ENCODE results near the gene SZT2.

SZT2 gene

DNA sequence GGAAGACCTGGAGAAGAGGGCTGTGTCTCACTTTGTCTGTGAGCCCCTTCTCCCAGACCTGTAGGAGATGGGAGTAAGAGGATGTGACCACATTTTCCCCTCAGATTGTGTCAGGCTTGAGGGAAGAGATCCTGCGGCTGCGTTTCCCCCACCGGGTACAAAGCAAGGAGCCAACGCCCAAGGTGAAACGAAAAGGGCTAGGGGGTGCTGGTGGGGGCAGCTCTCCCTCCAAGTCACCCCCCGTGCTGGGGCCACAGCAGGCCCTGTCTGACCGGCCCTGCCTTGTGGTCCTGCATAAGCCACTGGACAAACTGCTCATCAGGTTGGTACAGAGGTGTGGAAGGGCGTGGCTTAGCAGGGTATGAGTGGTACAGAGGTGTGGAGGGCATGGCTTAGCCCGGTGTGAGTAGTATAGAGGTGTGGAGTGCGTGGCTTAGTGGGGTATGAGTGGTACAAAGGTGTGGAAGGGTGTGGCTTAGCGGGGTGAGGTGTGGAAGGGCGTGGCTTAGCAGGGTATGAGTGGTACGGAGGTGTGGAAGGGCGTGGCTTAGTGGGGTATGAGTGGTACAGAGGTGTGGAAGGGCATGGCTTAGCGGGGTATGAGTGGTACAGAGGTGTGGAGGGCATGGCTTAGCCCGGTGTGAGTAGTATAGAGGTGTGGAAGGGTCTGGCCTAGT, 33.4 kb downstream of the SZT2 start:
- no peak for DNase-seq (ENCODE audit: low spot score)

DNA sequence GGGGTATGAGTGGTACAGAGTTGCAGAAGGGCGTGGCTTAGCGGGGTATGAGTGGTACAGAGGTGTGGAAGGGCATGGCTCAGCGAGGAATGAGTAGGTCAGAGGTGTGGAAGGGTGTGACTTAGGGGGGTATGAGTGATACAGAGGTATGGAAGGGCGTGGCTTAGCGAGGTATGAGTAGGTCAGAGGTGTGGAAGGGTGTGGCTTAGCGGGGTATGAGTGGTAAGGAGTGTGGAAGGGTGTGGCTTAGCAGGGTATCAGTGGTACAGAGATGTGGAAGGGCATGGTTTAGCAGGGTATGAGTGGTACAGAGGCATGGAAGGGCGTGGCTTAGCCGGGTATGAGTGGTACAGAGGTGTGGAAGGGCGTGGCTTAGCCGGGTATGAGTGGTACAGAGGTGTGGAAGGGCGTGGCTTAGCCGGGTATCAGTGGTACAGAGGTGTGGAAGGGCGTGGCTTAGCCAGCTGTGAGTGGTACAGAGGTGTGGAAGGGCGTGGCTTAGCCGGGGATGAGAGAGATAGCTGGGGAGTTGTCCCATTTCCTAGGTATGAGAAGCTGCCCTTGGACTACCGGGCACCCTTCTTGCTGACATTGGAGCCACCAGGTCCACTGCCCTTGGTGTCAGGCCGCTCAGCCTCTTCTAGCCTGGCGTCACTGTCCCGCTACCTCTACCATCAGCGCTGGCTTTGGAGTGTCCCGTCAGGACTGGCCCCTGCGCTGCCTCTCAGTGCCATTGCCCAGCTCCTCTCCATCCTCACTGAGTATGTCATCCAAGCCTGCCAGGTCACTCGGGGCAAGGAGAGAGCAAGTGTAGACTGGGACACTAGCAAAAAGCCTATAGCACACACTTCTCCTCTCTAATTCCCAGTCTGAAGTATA, 34.2 kb downstream of the SZT2 start:
- DNase-seq (ENCODE audit: low spot score): no peak

DNA sequence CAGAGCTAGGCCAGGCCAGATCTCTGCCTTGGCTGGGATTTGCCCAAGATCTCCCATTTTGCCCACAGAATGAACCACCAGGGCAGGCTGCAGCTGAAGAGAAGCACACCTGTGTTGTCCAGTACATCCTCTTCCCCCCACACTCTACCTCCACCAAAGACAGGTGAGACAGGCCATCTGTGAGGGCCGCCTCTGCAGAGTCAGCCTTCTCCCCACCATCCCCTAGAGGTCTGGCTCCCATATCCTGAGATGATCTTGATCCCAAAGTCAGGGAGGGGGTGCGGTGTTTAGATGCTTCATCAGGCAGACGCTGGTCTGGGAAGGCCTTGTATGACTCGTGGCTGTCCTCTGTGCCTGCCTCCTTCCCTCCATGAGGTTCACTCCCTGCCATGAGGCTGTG, 35.3 kb downstream of the SZT2 start:
- no peak for DNase-seq (ENCODE audit: low spot score)

DNA sequence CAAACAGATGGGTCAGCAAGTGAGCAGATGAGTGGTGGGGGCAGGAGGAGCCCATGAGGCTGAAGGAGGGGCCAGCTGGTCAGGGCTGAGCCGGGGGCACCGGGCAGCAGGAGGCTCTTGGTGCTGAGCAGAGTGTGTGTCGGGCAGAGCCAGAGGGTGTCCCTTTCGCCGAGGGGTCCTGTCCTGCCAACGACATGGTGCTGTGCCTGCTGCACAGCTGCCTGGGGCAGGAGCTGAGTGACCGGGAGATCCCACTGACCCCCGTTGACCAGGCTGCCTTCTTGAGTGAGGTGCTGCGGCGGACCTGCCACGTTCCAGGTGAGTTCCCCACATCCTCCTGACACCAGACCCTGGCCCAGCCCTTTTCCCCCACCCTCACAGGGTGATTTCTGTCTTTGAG, 36.5 kb downstream of the SZT2 start:
- DNase-seq (ENCODE audit: low spot score): no peak

DNA sequence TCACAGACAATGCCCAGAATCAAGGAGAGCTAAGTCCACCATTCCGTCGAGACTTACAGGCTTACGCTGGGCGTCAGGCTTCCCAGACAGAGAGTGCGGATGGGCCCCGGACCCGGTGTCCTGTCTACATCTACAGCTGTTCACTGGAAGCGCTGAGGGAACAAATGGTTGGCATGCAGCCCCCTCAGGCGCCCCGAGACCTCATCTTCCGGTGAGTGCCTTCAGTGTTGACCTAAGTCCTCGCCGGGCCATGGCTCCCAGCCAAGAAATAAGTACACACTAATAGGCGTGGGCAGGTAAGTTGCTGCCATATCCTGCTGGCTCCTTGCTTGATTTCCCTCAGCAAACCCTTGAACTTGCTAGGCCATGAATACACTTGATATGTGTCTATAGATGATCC, 37.8 kb downstream of the SZT2 start:
- no peak for DNase-seq (ENCODE audit: low spot score)

DNA sequence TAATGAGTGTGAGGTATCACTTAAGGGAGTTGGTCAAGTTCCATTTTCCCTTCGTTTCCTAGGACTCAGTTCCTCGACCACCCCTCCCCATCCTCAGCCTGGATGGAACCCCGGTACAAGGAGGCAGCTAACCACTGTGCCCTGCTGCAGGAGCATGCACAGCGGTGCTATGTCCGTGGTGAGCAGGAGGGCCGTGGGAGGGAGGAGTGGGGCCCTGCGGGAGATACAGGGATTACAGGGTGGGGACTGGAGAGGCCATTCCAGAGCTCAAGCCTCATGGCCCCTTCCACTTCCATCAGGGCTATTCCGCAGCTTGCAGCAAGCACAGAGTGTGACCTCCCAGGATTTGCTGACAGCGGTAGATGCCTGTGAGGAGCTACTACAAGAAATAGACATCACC, 38.2 kb downstream of the SZT2 start:
- DNase-seq (ENCODE audit: low spot score): no peak

DNA sequence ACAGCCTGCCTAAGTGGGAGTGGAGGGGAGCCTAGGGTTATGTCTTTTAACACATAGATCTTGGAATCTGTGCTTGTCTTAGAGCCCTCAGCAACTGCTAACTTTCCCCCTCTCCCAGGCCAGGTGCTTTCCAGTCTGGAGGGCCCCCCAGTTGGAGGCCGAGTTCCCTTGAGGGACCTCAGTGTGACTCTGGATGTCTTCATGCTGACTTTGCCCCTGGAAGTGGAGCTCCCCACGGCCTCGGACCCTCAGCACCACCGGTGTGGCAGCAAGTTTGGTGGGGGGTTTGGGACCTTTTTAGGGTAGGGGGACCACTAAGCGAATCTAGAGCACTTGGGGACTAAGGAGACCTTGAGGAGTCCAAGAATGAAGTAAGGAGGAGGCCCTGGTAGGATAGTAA, 41.1 kb downstream of the SZT2 start:
- DNase-seq (ENCODE audit: low spot score): no peak

DNA sequence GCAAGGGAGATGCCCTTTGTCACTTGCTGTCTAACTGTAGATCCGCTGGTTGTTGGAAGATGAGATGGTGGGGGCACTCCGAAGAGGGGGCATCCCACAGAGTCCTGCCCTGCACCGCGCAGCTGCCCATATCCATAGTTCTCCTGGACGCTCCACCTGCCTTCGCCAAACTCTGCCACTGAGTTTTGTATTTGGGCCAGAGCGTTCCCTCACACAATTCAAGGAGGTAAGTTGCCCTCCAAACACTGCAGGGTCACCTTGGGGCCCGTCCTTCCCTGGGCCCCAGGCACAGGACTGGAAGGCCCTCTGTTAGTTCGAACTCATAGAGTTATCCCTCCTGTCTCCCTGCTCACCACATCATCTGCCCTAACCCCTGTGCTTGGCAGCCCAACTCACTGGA, 42.0 kb downstream of the SZT2 start:
- no peak for DNase-seq (ENCODE audit: low spot score)

DNA sequence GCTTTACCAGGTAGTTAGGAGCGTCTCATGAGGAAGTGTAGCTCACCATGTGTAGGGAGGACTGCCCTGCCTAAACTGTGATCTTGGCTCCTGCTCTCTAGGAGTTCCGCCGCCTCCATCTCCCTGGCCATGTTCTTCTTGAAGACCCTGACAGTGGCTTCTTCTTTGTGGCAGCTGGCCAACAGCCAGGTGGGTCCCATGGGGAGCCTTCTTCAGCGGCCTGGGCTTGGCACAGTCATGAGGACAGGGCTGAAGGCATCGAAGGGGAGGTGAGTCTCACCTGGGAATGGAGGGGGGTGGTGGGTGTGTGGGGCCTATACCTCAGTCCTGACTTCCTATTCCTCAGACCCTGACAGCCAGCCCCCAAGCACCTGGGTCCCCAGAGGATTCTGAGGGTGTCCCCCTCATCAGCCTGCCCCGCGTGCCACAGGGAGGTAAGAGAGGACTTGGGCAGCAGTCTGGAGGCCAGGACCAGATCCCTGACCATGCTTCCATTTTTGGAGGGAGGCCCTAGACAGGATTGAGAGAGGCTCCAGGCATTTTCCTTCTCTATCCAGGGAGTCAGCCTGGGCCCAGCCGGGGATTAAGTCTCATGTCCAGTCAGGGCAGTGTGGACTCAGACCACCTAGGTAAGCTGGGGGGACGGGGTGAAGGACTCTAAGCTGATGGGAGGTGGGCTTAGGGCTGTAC, 42.6 kb downstream of the SZT2 start:
- no peak for DNase-seq (ENCODE audit: low spot score)

DNA sequence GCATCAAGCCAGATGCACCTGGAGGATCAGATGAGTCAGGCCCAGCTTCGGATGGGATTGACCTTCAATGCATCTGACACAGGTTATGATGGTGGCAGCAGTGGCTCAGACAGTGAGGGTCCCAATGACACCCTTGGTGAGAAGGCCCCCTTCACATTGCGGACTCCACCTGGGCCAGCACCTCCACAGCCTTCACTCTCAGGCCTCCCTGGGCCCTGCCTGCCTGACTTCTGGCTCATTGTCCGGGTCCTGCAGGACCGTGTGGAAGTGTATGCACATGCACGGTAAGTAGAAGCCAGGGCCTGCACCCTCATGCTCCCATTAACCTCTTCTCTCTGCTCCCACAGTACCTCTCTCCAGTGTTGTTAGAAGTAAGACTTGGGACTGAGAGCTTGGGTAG, 43.2 kb downstream of the SZT2 start:
- no peak for DNase-seq (ENCODE audit: low spot score)

DNA sequence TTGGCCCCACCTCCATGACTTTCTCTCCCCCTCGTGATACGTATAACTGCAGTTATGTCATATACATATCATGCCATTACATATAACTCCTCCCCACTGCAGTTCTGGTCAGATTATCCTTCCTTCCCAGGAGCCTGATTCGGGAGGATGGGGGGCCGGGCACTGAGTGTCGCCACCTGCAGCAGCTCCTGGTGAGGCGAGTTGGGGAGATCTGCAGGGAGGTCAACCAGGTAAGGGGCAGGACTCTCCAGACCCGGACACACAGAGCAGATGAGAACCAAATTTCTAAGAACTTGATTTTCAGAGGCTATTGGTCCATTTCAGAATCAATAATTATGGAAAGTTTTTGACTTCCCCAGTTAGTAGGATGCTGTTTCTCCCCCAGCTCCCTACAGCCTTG, 44.6 kb downstream of the SZT2 start:
- DNase-seq (ENCODE audit: low spot score): no peak

DNA sequence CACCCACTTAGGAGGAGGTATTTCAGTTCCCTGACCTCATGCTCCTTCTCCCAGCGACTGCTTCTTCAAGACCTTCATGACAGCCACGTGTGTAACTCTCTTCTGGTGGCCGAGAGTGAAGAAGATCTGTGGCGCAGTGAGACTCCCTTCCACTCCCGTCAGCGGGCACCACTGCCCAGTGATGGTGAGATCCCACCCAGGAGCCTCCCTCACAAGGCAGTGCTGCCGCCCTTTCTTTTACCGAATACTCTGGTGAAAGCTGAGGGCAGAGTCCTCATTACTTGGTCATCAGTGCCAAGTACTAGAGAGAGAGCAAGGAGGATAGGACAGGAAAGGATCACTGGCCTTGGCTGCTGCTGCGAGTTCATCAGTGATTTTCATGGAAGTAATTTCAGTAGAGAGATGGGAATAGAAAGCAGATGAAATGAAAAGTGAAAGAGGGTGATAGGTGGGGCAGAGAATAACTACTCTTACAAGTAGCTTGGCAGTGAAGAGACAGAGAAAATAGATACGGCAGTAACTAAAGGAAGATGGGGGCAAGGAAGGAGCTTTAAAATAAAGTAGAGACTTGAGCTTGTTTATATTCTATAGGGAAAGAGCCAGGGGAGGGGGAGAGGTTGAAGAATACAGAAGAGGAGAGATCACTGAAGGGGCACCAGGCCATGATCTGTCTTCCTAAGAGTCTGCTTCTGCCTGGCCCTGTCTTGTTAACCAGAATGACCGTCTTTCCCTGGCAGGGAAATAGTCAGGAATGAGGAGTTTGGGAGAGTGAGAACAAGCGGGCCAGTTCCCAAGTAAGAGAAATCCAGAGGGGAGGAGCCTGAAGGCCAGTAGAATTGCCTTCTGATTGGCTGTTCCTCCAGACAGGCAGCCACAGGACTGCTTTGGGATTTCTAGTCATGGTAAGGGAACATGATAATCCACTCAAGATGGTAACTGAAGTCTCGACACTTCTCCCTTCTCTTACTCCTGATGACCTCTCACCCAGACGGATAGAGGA, 45.7 kb downstream of the SZT2 start:
- no peak for DNase-seq (ENCODE audit: low spot score)

DNA sequence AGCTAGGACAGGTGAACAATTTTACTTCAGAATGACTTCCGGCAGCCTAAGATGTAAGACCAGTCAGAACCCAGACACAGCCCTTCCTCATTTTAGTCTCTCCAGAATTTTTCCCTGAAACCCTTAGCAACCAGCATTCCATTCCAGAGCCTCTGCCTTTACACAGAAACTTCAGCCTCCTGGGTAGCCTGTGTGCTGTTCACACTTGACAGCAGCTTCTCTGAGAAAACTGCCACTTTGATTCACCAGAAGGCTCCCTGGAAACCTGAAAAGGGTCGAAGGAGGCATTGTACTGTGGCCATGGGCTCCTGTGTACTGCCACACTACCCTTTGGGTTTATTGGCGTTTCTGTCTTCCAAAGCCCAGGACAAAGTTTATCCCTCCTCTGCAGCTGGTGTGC, 46.7 kb downstream of the SZT2 start:
- no peak for DNase-seq (ENCODE audit: low spot score)

DNA sequence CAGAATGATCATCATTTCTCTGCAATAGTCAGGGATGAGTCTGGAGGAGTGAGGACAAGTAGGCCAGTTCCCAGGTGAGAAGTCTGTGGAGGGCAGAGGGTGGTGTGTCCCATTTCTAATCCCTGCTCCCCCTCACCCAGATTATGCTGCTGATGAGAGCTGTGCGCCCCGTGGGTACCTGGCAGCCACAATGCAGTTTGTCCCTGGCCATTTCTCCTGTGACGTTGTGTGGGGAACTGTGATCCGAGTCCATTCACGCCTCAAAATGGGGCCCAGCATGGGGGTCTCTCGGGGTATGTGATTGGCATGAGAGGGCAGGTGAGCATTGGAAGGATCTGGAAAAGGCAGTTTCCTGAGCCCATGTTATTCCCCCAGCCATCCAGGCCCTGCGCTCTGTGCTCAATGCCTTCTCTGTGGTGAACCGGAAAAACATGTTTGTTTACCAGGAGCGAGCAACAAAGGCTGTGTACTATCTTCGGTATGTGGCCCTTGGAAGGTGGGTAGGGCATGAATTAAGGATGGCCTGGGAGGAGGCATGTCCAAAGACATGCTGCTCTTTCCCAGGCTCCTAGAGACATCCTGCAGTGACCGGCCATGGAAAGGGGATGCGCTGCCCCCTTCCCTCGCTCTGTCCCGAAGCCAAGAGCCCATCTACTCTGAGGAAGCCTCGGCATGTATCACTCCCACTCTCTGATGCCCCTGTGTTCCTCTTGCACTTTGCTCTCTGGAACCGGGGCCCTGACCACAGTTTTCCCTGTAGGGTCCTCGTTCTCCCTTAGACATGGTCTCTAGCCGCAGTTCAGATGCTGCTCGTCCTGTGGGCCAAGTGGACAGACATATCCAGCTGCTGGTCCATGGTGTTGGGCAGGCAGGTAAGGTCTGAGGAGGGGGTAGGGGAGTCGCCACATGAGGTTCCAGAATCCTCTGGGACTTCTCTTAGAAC, 47.6 kb downstream of the SZT2 start:
- no peak for DNase-seq (ENCODE audit: low spot score)

DNA sequence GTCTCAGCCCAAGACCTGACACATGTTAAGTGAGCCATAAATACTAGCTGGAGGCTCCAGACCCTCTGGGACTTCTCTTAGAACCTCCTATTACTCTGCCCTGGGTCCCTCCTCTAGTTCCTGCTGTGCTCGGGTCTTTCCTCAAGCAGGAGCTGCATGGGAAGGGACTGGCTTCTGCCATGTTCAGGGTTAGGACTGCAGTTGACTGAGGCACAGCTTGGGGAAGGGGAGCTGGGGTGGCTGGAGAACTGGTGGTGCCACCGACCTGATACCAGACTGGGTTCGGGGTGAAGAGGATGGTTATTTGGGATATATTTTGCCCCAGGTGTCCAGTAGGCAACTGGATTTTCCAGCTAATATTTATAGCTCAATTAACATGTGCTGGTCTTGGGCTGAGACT, 48.3 kb downstream of the SZT2 start:
- DNase-seq (ENCODE audit: low spot score): no peak

DNA sequence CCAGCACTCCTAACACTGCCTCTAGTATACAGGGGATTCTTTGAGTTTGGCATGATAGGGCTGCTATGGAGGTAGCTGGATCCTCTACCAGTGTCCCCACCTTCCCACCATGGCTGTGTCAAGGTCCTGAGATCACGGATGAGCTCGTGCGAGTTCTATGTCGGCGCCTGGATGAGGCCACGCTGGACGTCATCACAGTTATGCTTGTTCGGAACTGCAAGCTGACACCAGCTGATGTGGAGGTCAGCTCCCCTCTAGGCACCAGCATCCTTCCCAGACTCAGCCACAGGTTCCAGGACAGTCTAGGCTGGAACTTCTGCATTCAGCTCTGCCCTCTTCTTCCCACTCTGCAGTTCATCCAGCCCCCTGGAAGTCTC, 48.9 kb downstream of the SZT2 start:
- no peak for DNase-seq (ENCODE audit: low spot score)

DNA sequence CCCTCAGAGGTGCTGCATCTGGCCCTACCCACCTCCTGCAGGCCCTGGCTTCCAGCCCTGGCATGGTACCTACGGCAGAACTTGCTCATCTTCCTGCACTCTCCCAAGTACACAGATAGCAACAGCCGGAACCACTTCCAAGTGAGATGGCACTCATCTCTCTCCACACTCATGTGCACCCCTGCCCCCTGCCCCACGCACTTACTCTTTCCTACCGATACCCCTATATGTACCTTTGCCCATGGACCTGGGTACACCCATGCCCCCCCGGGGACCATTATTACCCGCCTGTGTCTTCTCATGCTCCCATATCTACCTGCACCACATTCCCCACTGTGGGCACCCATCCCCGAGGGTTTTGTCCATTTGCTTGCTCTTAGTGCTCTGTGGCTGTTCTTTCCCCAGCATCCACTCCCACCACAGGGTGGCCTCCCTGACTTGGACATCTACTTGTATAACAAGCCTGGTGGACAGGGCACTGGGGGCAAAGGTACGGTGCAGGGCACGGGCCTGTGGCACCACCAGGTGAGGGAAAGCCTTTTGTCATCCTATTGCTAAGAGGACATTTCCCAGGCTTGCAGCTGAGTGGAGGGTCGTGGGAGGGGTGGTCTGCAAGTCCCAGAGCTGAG, 49.4 kb downstream of the SZT2 start:
- DNase-seq (ENCODE audit: low spot score): no peak

DNA sequence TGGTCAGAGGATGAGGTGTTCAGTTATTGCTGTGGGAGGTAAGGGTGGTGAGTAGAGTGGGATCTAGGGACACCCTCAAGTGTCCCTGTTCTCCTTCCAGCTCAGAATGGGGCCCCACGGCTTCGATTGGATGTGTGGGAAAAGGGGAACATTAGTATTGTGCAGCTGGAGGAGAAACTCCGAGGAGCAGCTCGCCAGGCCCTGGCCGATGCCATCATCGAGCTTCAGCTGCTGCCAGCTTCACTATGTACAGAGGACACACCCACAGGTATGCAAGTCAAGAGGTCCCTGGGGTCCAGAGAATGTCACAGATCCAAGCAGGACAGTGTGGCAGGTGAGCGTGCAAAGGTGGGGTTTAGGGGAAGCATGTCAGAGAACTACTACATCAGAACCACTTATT, 50.1 kb downstream of the SZT2 start:
- no peak for DNase-seq (ENCODE audit: low spot score)

DNA sequence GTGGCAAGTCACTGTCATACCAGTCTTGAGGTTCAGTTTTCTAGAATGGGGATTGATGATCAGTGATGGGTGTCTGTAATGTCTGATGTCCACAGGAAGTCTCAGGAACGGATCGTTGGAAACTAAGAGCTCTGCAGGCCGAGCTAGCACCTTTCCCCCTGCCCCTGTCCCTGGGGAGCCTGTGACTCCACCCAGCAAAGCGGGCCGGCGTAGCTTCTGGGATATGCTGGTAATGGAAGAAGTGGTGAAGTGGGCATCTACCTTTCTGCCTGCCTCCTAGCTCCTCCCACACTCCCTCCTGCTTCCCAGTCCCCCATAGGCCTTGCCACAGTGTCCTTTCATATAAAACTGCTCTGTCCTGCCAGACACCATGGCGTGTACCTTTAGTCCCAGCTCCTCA, 50.7 kb downstream of the SZT2 start:
- DNase-seq (ENCODE audit: low spot score): no peak

All from SK-N-DZ (cell line).